ENCODE data around the gene KRT16.
A peak's percentile ranks its signal among the peaks of the same experiment; 100 is the strongest.

The KRT16 gene

GRCh38 chr17:41581366-41582060 is 31.1 kb downstream of the KRT16 start:
- DNase-seq = no peak

- DNase-seq = no peak
These were observed 31.7 kb downstream of the KRT16 start for GRCh38 chr17:41580687-41581365.

DNA sequence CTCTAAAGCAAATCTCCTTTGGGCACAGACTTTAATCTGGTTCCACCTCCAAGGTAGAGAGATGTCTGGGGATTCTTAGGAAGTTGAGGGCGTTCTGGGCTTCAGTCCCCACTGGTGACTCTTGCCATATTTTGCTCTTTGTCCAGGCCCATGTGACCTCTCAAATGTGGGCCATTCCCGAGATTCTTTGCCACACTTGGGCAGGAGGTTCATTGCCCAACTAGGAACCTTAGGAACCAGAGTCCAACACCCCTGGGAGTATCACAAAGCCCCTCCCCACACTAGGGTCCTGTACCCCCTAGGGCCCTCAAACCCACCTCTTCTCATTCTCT is 32.4 kb downstream of the KRT16 start:
- no peak for DNase-seq

DNA sequence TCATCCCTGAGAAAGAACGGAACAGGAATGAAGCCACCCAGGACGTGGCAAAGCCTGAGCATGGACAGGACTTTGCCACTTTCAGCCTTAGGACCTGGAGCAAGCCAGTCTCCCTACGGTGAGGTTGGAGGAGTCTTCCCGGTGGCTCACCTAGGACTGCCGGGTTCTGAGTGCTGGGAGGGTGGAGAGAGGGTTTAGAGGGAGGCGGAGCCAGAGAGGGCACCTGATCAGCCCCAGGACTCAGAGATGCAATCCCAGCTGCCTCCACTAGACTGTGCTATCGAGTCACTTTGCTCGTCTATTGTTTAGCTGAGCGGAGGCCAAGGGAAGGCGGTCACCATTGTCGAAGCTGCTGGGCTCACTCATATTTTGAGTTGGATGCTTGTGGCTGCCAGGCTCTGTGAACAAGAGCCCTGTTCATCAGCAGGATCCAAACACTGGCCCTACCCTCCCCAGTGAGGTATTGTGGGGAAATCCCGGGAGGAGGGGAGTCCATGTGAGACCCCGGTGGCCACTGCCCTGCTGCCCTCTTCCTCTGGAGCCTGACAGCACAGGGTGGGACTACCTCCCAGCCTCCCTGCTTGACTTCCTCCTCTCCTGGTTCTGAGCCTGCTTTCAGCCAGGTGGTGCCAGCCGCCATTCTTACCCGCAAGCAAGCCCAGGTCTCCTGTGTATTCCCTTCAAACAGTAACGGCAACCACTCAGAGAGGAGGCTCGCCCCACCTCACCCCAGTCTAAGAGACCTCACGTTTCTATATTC is 32.9 kb downstream of the KRT16 start:
- peak; percentile 58 for DNase-seq

DNA sequence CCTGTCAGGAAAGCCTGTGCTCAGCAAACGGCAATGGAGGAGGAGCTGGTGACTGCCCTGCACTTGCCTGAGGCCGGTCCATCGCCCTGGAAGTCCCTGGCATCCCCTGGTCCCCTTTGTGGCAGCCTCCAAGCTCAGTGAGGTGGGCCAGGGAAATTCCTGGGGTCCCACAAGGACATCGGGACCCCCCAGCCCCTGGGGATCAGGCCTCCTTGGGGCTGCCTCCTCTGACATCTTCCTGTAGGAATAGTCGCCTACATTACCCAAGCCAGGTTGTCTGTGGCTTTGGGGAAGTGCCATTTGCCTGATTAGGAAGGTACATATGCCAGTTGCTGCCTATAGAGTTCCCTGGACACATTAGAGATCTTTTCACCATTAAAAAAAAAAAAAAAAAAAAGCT is 33.6 kb downstream of the KRT16 start:
- no peak for DNase-seq

GRCh38 chr17:41578538-41578937 is 34.0 kb downstream of the KRT16 start:
- DNase-seq = no peak

GRCh38 chr17:41576740-41577139 is 35.8 kb downstream of the KRT16 start:
- peak; percentile 39 for DNase-seq

- DNase-seq = no peak
These were observed 37.2 kb downstream of the KRT16 start for GRCh38 chr17:41575336-41575735.

- no peak for DNase-seq
These were observed 40.8 kb downstream of the KRT16 start, which contains the start of gene KRT9 for GRCh38 chr17:41571561-41572434. KRT9 (minus strand) TSS chr17:41572059; CDS start chr17:41571992, 67 bp downstream.

GRCh38 chr17:41567317-41567716 is 45.2 kb downstream of the KRT16 start:
- no peak for DNase-seq

GRCh38 chr17:41565338-41565737 is 47.2 kb downstream of the KRT16 start:
- no peak for DNase-seq

- DNase-seq = no peak
These were observed 48.9 kb downstream of the KRT16 start for GRCh38 chr17:41563607-41564170.

GRCh38 chr17:41561554-41561953 is 51.0 kb downstream of the KRT16 start:
- no peak for DNase-seq

Data from NCI-H345 (cell line).